HG02798 (cell line): ENCODE measurements around the gene ZNF497.

Experiments
- ATAC-seq: cut with Tn5 transposase; IDR thresholded peaks from one replicate; pipeline ENCODE4 v1.9.1; 2021; ENCODE audit warnings: mild to moderate bottlenecking; ENCODE audit not compliant: unreplicated experiment, poor library complexity

ZNF497 gene

GRCh38 chr19:58372311-58373133 is 10.0 kb upstream of the ZNF497 start:
- no peak for ATAC-seq

GRCh38 chr19:58368561-58369360 is 6.2 kb upstream of the ZNF497 start:
- ATAC-seq, result no peak

- ATAC-seq, result no peak
Measured at GRCh38 chr19:58367698-58368454, 5.3 kb upstream of the ZNF497 start.

GRCh38 chr19:58366585-58367430 is 4.3 kb upstream of the ZNF497 start:
- ATAC-seq, result no peak

- ATAC-seq, result no peak
Measured at GRCh38 chr19:58364146-58364545, 1.6 kb upstream of the ZNF497 start.

GRCh38 chr19:58361900-58362271 is 665 bp downstream of the ZNF497 start:
- ATAC-seq, result peak; percentile 9

GRCh38 chr19:58357481-58358145 is 4.9 kb downstream of the ZNF497 start:
- no peak for ATAC-seq

- ATAC-seq, result no peak
Measured at GRCh38 chr19:58356766-58357480, 5.6 kb downstream of the ZNF497 start.

GRCh38 chr19:58355908-58356765 is 6.4 kb downstream of the ZNF497 start:
- no peak for ATAC-seq

GRCh38 chr19:58355215-58355796 is 7.2 kb downstream of the ZNF497 start:
- no peak for ATAC-seq

- ATAC-seq, result no peak
Measured at GRCh38 chr19:58354478-58355030, 8.0 kb downstream of the ZNF497 start.

GRCh38 chr19:58353717-58354477 is 8.7 kb downstream of the ZNF497 start:
- ATAC-seq, result no peak

- no peak for ATAC-seq
Measured at GRCh38 chr19:58352760-58353671, 9.5 kb downstream of the ZNF497 start, which contains the start of gene A1BG. TSS of gene A1BG (minus strand) at chr19:58353492. CDS start at chr19:58353437, 55 bp downstream.

GRCh38 chr19:58351990-58352755 is 10.4 kb downstream of the ZNF497 start:
- no peak for ATAC-seq

- no peak for ATAC-seq
Measured at GRCh38 chr19:58351558-58351878, 11.0 kb downstream of the ZNF497 start.
